Suprapubic skin (tissue), 4 donors: ENCODE results near the gene CNN2. TPM values are rescaled to one million over a fixed set of nuclear protein-coding genes. Genes with fewer than 3 reads are reported as not detected.

Experiments used
- DNase-seq, 2 donors: peaks; one replicate each; pipeline ENCODE4 v3.0.0-alpha.2; 2019; ENCODE audit warnings: low spot score in 2 of 2
- H3K27ac ChIP-seq: fragments of 200-600 bp; sonication (generic); one replicate; pipeline ENCODE4 v1.5.1; 2019
- H3K27me3 ChIP-seq: fragments of 200-600 bp; sonication (generic); one replicate; pipeline ENCODE4 v1.5.1; 2019
- H3K36me3 ChIP-seq: fragments of 200-600 bp; sonication (generic); one replicate; pipeline ENCODE4 v1.5.1; 2019
- H3K4me1 ChIP-seq: fragments of 200-600 bp; sonication (generic); one replicate; pipeline ENCODE4 v1.5.1; 2019
- H3K4me3 ChIP-seq: fragments of 200-600 bp; sonication (generic); one replicate; pipeline ENCODE4 v1.5.1; 2019; ENCODE audit warnings: mild to moderate bottlenecking
- H3K9me3 ChIP-seq: fragments of 200-600 bp; sonication (generic); one replicate; pipeline ENCODE4 v1.5.1; 2019
- CTCF ChIP-seq, 2 donors: fragments of 200-600 bp in 1 of 2; fragments of 450-650 bp in 1 of 2; sonication (generic) in 1 of 2; IDR thresholded peaks; one replicate each; pipeline ENCODE4 v1.5.1; 2016 to 2019; ENCODE audit warnings: antibody characterized with exemption in 2 of 2, mild to moderate bottlenecking in 1 of 2, moderate library complexity in 1 of 2
- EP300 ChIP-seq: sonication (generic); formaldehyde crosslinking; IDR thresholded peaks from one replicate; pipeline ENCODE4 v1.6.1; 2017; ENCODE audit warnings: antibody characterized with exemption
- POLR2A ChIP-seq, 2 donors: fragments of 450-650 bp; IDR thresholded peaks; one replicate each; pipeline ENCODE4 v1.6.1; 2017; ENCODE audit warnings: antibody characterized with exemption in 2 of 2, mild to moderate bottlenecking in 2 of 2, moderate library complexity in 2 of 2
- POLR2AphosphoS5 ChIP-seq, 3 donors: sonication (generic); formaldehyde crosslinking; IDR thresholded peaks; one replicate each; pipeline ENCODE4 v1.6.1; 2017; ENCODE audit warnings: antibody characterized with exemption in 3 of 3
- WGBS: methylation state at CpG from one replicate; pipeline ENCODE4 v1.1.5; 2018; 5-methylcytosine and 5-hydroxymethylcytosine counted together
- total RNA-seq, 4 donors: library from RNA; depleted of rRNA; stranded (reverse); fragments of >200 nt; gene quantifications; one replicate each; pipeline ENCODE4 v1.1.0, GENCODE V29; 2016

Gene CNN2
- total RNA-seq, 4 donors from 2014 or later: 44.0 to 75.1 (median 68.4) TPM

- no peaks in the 10 kb centered on the region for H3K27me3 ChIP-seq
- no peak overlapping the region for H3K4me3 ChIP-seq
- DNase-seq: no peak
- peaks cover 36% of the 10 kb centered on the region for H3K4me1 ChIP-seq
- WGBS: 86% methylated on average over 19 of the region's 20 CpGs
- no peak for TF ChIP-seq EP300
- TF ChIP-seq POLR2A (IDR thresholded peaks at IDR 0.05): no peak
- TF ChIP-seq CTCF (IDR thresholded peaks at IDR 0.05): no peak
- TF ChIP-seq POLR2AphosphoS5 (IDR thresholded peaks at IDR 0.05): no peak
- H3K27ac ChIP-seq: no peak overlapping the region
- H3K36me3 ChIP-seq: peaks cover 45% of the 10 kb centered on the region
- no peaks in the 10 kb centered on the region for H3K9me3 ChIP-seq
Observed at GRCh38 chr19:1032264-1032867, 6.0 kb downstream of the CNN2 start.

DNA sequence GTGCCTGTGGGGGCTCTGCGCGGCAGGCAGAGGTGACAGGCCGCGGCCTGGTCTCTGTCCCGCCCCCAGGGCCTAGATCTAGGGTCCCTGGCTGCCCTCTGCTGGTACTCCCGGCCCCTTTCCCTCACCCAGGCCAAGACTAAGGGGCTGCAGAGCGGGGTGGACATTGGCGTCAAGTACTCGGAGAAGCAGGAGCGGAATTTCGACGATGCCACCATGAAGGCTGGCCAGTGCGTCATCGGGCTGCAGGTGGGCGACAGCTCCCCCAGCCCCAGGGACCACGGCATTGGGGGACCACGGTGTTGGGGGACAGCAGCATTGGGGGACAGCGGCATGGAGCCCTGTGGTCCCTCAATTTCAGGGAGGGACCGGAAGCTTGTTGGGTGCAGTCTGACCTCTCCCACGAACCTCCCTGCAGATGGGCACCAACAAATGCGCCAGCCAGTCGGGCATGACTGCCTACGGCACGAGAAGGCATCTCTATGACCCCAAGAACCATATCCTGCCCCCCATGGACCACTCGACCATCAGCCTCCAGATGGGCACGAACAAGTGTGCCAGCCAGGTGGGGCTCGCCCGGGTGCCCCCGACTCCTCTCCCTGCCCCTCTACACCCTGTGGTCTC, 9.7 kb downstream of the CNN2 start:
- H3K27ac ChIP-seq: no peak overlapping the region
- WGBS: 91% methylated on average over 23 of the region's 29 CpGs
- H3K9me3 ChIP-seq: no peaks in the 10 kb centered on the region
- H3K4me3 ChIP-seq: no peak overlapping the region
- no peaks in the 10 kb centered on the region for H3K27me3 ChIP-seq
- TF ChIP-seq POLR2A (IDR thresholded peaks at IDR 0.05) (no peak), EP300 (no peak), CTCF (IDR thresholded peaks at IDR 0.05) (no peak), POLR2AphosphoS5 (IDR thresholded peaks at IDR 0.05) (no peak)
- H3K36me3 ChIP-seq: peaks cover 41% of the 10 kb centered on the region
- peaks cover 36% of the 10 kb centered on the region for H3K4me1 ChIP-seq
- no peak for DNase-seq

DNA sequence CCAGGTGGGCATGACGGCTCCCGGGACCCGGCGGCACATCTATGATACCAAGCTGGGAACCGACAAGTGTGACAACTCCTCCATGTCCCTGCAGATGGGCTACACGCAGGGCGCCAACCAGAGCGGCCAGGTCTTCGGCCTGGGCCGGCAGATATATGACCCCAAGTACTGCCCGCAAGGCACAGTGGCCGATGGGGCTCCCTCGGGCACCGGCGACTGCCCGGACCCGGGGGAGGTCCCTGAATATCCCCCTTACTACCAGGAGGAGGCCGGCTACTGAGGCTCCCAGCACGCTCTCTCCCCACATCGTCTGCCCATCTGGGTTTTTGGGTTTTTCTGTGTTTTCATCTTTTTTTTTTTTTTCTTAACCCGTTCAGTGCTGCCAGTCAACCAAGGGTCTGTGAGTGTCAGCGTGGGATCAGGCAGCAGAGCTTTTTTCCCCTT, 11.2 kb downstream of the CNN2 start:
- Histone ChIP-seq H3K27ac (peak overlapping the region; percentile 59), H3K27me3 (no peaks in the 10 kb centered on the region), H3K4me3 (no peak overlapping the region), H3K36me3 (peaks cover 30% of the 10 kb centered on the region), H3K4me1 (peaks cover 52% of the 10 kb centered on the region), H3K9me3 (no peaks in the 10 kb centered on the region)
- DNase-seq: no peak
- 69% methylated on average over 18 of the region's 22 CpGs for WGBS
- TF ChIP-seq POLR2AphosphoS5 (IDR thresholded peaks at IDR 0.05) (no peak), POLR2A (IDR thresholded peaks at IDR 0.05) (no peak), EP300 (no peak), CTCF (IDR thresholded peaks at IDR 0.05) (no peak)

GRCh38 chr19:1038978-1039645, 12.7 kb downstream of the CNN2 start:
- WGBS: 65% methylated on average over 22 of the region's 22 CpGs
- Histone ChIP-seq H3K27ac (no peak overlapping the region), H3K4me1 (peaks cover 60% of the 10 kb centered on the region), H3K36me3 (peaks cover 23% of the 10 kb centered on the region), H3K4me3 (peak overlapping the region; percentile 54), H3K27me3 (no peaks in the 10 kb centered on the region), H3K9me3 (no peaks in the 10 kb centered on the region)
- TF ChIP-seq CTCF (IDR thresholded peaks at IDR 0.05) (no peak), EP300 (no peak), POLR2A (IDR thresholded peaks at IDR 0.05) (no peak), POLR2AphosphoS5 (IDR thresholded peaks at IDR 0.05) (no peak)
- DNase-seq: no peak
